Pancreas (tissue), 10 donors: ENCODE measurements around the gene ASTL. TPM values are rescaled to one million over a fixed set of nuclear protein-coding genes. Genes with fewer than 3 reads are reported as not detected.
"Not testable (repeated sequence)": the region's sequence is repeated elsewhere in the genome, so short reads cannot be mapped to it uniquely, and the experiment has no call there.

ENCODE experiments used
- ATAC-seq, 4 donors: fragments of 200-7000 bp; cut with Tn5 transposase; one replicate each; pipeline versions ENCODE4 v1.8.0 to v1.9.1; 2020; ENCODE audit warnings: mild to moderate bottlenecking in 4 of 4, moderate library complexity in 4 of 4
- DNase-seq, 6 donors: peaks; one replicate each; pipeline ENCODE4 v3.0.0-alpha.2; 2020
- FAIRE-seq: peaks from 2 replicates; lab custom pipeline; 2012; peaks lifted over from hg19 to GRCh38; lab: Jason Lieb, UNC
- H3K27ac ChIP-seq, 4 donors: fragments of 200-600 bp; sonication (generic); 1 replicate in 3 of 4; 2 replicates in 1 of 4; pipeline versions ENCODE4 v1.5.0 to v1.8.0; 2020
- H3K27me3 ChIP-seq, 4 donors: fragments of 200-600 bp; one replicate each; pipeline ENCODE4 v1.8.0; 2021
- H3K36me3 ChIP-seq, 3 donors: fragments of 200-600 bp; sonication (generic) in 1 of 3; one replicate each; pipeline versions ENCODE4 v1.5.0 to v1.8.0; 2020 to 2021
- H3K4me1 ChIP-seq, 3 donors: fragments of 200-600 bp; one replicate each; pipeline ENCODE4 v1.8.0; 2021
- H3K4me3 ChIP-seq, 4 donors: fragments of 200-600 bp; sonication (generic) in 2 of 4; one replicate each; pipeline versions ENCODE4 v1.5.0 to v1.8.0; 2020 to 2021
- H3K9me3 ChIP-seq, 4 donors: fragments of 200-600 bp; one replicate each; pipeline ENCODE4 v1.8.0; 2021
- WGBS, 2 donors: extraction: QIAGEN DNeasy Blood & Tissue Kit; methylation state at CpG; one replicate each; pipeline ENCODE4 v1.1.7; 2013; 5-methylcytosine and 5-hydroxymethylcytosine counted together
- intact Hi-C, 3 donors: fragments of 100-400 bp; cut with DNase I; formaldehyde crosslinking; loops; one replicate each; pipeline versions ENCODE4 v1.11.1 to v1.14.2; 2022
- polyA plus RNA-seq, 2 donors: library from polyadenylated mRNA; stranded (reverse); fragments of 200-250 nt; gene quantifications; one replicate each; pipeline ENCODE4 v1.2.3, GENCODE V29; 2013
- total RNA-seq, 6 donors: library from RNA; stranded (reverse); fragmentation: NEBNext Ultra II Directional in 4 of 6; extraction: Animal tissue kit (Norgen Biotek cat#: 25700) in 4 of 6; gene quantifications; one replicate each; pipeline versions ENCODE4 v1.2.1 to v1.2.4, GENCODE V29; 2021 to 2023
- TF ChIP-seq, protein P1 (sequence below), 4 donors: fragments of 200-600 bp; sonication (generic) in 3 of 4; IDR thresholded peaks; one replicate each; pipeline versions ENCODE4 v1.5.0 to v1.8.0; 2021; ENCODE audit warnings: antibody characterized with exemption in 4 of 4
- donor health status: healthy with polysubstance abuse.
- donor health status: DM: no; HTN: no; CAD: no; lungs with moderate emphysema.
- donor health status: DM: no; HTN: no; CAD: no.
- donor health status: control.
- donor health status: control.
- donor health status: Bipolar disorder and iron deficiency.
- donor health status: DM: yes; HTN: yes; CAD: no.
- donor health status: DM: no; HTN: no; CAD: no.
- donor health status: DM: no; HTN: no; CAD: no.
- donor health status: DM: yes; HTN: yes; CAD: no.

Gene ASTL
- total and polyA plus RNA-seq, 8 donors = 0.14 TPM; not detected in 7

DNA sequence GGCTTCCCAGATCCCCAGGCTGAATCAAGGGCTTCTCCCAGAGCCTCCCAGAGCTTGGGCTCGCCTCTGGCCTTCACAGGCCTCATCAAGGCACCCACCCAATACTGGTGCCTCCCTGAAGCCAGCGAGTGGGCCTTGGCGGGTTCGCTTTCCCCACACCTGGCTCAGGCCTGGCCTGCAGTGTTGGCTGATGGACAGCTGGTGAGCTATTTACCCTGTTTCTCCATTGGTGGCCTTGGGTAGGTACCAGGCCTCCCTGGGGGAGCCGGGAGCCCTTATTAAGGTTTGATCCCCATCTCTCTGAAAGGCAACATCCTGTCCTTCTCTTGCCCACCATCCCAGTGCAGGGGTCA, 25.1 kb upstream of the ASTL start:
- WGBS, 2 donors = 87 to 88% methylated on average over 5 of the region's 5 CpGs
- no peak for ATAC-seq
- Histone ChIP-seq H3K27me3 (no peaks in the 10 kb centered on the region), H3K4me1 (no peaks in the 10 kb centered on the region), H3K36me3 (no peaks in the 10 kb centered on the region), H3K9me3 (no peaks in the 10 kb centered on the region), H3K4me3 (no peak overlapping the region), H3K27ac (no peak overlapping the region)
- DNase-seq = no peak
- intact Hi-C loops = no loop called here
- TF ChIP-seq, protein P1, sequence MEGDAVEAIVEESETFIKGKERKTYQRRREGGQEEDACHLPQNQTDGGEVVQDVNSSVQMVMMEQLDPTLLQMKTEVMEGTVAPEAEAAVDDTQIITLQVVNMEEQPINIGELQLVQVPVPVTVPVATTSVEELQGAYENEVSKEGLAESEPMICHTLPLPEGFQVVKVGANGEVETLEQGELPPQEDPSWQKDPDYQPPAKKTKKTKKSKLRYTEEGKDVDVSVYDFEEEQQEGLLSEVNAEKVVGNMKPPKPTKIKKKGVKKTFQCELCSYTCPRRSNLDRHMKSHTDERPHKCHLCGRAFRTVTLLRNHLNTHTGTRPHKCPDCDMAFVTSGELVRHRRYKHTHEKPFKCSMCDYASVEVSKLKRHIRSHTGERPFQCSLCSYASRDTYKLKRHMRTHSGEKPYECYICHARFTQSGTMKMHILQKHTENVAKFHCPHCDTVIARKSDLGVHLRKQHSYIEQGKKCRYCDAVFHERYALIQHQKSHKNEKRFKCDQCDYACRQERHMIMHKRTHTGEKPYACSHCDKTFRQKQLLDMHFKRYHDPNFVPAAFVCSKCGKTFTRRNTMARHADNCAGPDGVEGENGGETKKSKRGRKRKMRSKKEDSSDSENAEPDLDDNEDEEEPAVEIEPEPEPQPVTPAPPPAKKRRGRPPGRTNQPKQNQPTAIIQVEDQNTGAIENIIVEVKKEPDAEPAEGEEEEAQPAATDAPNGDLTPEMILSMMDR (IDR thresholded peaks at IDR 0.05) = no peak
- no peak for FAIRE-seq

DNA sequence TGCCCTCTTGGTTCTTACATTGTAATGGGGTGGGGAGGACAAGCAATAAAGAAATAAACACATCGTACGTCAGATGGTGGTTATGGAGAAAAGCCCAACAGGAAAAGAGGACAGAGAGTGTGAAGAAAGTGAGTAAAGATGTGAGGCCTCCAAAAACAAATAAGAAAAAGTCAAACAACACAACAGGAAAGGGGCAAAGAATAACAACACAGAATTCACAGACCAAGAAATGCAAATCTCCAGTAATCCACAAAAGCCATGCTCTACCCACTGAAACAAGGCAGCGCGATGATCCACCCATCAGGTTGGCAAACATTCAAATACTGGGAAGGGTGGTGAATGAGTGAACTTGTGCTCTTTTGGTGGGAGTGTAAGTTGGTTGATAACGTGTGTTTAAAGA, 23.6 kb upstream of the ASTL start:
- Histone ChIP-seq H3K4me3 (no peak overlapping the region), H3K27me3 (no peaks in the 10 kb centered on the region), H3K9me3 (no peaks in the 10 kb centered on the region), H3K36me3 (no peaks in the 10 kb centered on the region), H3K4me1 (no peaks in the 10 kb centered on the region), H3K27ac (no peak overlapping the region)
- no peak for DNase-seq
- no peak for ATAC-seq
- FAIRE-seq = no peak
- WGBS, 2 donors = 79 to 84% methylated on average over 5 of the region's 5 CpGs
- intact Hi-C loops = no loop called here
- TF ChIP-seq, protein P1 (IDR thresholded peaks at IDR 0.05) = no peak

DNA sequence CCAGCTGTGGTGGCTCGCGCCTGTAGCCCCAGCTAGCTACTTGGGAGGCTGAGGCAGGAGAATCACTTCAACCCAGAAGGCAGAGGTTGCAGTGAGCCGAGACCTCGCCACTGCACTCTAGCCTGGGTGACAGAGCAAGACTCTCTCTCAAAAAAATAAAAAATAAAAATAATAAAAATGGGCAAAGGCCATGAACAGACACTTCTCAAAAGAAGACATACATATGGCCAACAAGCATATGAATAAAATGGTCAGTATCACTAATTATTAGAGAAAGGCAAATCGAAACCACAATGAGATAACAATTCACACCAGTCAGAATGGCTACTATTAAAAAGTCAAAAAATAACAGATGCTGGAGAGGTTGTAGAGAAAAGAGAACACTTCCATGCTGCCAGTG, 22.1 kb upstream of the ASTL start:
- FAIRE-seq, ATAC-seq, intact Hi-C loops, H3K4me1 ChIP-seq, H3K27me3 ChIP-seq, DNase-seq, H3K36me3 ChIP-seq, H3K4me3 ChIP-seq, H3K9me3 ChIP-seq, H3K27ac ChIP-seq: not testable (repeated sequence)
- 94 to 99% methylated on average over 5 of the region's 5 CpGs for WGBS, 2 donors

DNA sequence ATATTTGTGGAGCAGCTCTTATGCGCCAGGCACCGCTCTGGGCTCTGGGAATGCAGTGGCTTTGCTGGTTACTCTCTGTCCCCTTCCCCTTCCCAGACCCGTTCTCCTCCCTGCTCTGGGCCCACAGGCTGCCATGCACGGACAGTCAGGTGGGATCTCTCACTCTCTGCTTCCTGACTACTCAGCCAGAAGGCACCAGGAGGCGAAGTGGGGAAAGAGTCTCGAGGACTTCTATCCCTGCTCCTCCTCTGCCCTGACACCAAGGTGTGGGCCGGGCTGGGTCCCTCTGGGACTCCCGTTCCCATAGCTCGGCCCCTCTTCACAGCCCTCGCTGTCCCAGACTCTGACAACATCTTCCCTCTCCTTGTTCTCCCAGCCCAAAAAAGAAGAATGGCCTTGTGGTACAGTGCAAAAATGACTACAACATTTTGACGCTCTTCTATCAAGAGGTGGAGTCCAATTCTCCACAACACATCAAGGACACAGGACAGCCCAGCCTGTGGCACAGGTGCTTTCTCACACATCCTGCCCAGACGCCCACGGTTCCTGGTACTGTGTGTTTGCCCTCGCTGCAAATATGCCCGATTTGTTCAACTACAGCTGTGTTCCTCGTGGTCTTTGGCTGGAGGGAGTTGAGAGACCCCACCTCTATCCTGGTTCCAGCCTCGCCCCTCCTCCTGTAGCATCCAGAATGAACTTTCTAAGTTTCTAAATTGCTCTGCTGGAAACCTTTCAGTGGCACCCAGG, 21.0 kb upstream of the ASTL start:
- DNase-seq (peak in 1 of 6 donors; percentile 41), FAIRE-seq (no peak), ATAC-seq (peak in 1 of 4 donors; percentile 93)
- H3K27me3 ChIP-seq = no peaks in the 10 kb centered on the region
- no peaks in the 10 kb centered on the region for H3K4me1 ChIP-seq
- H3K9me3 ChIP-seq = no peaks in the 10 kb centered on the region
- no peak overlapping the region for H3K4me3 ChIP-seq
- no peaks in the 10 kb centered on the region for H3K36me3 ChIP-seq
- intact Hi-C loops = no loop called here
- H3K27ac ChIP-seq = peak overlapping the region in 1 of 4 donors; percentile 36
- TF ChIP-seq, protein P1 (IDR thresholded peaks at IDR 0.05) = no peak
- WGBS, 2 donors = 67 to 75% methylated on average over 17 of the region's 17 CpGs

DNA sequence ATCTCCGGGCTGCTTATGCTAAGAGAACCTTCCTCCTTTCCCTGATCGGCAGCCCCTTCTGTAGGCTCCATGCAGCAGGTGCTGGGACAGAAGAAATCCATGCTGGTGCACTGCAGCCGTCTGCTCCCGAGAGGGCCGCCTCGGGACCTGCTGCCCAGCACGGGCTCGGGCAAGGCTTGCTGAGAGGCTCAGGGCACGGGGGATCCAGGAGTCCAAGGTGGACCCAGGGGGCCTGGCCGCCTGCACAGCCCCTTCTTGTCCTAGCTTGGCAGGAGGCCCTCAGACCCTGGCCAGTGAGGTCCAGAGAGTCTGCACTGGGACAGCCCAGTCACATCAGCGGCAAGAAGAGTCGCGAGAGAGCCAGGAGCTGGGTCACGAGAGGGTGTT, 20.2 kb upstream of the ASTL start:
- Histone ChIP-seq H3K36me3 (no peaks in the 10 kb centered on the region), H3K4me3 (no peak overlapping the region), H3K9me3 (no peaks in the 10 kb centered on the region), H3K27me3 (no peaks in the 10 kb centered on the region), H3K4me1 (no peaks in the 10 kb centered on the region), H3K27ac (no peak overlapping the region)
- ATAC-seq (no peak), DNase-seq (peak in 1 of 6 donors; percentile 38), FAIRE-seq (no peak)
- intact Hi-C loops = no loop called here
- 87 to 93% methylated on average over 14 of the region's 14 CpGs for WGBS, 2 donors
- TF ChIP-seq, protein P1 (IDR thresholded peaks at IDR 0.05) = no peak
